ENCODE results near the gene CUBN.

Gene CUBN

GRCh38 chr10:17129741-17130140, at the start of gene CUBN:
TSS of gene CUBN (minus strand) at chr10:17129811. CDS start at chr10:17129765, 46 bp downstream.
- no peak for TF ChIP-seq CTCF (IDR thresholded peaks at IDR 0.05; ENCODE audit: low read depth, low read length)
- Histone ChIP-seq H3K36me3 (no peaks in the 10 kb centered on the region), H3K27ac (no peak within 1 kb of the TSS), H3K27me3 (ENCODE audit: insufficient read depth, low read depth, severe bottlenecking) (no peaks in the 10 kb centered on the region), H3K9me3 (ENCODE audit: severe bottlenecking) (no peaks in the 10 kb centered on the region), H3K4me3 (ENCODE audit: low read depth, low read length) (no peak within 1 kb of the TSS)
- DNase-seq = no peak

GRCh38 chr10:17179002-17179401, 49.4 kb upstream of the CUBN start:
- Histone ChIP-seq H3K4me3 (ENCODE audit: low read depth, low read length) (no peak overlapping the region), H3K27ac (no peak overlapping the region), H3K9me3 (ENCODE audit: severe bottlenecking) (no peaks in the 10 kb centered on the region), H3K27me3 (ENCODE audit: insufficient read depth, low read depth, severe bottlenecking) (no peaks in the 10 kb centered on the region), H3K36me3 (no peaks in the 10 kb centered on the region)
- no peak for TF ChIP-seq CTCF (IDR thresholded peaks at IDR 0.05; ENCODE audit: low read depth, low read length)
- DNase-seq = no peak

- no peaks in the 10 kb centered on the region for H3K27me3 ChIP-seq (ENCODE audit: insufficient read depth, low read depth, severe bottlenecking)
- no peak overlapping the region for H3K27ac ChIP-seq
- H3K9me3 ChIP-seq (ENCODE audit: severe bottlenecking) = no peaks in the 10 kb centered on the region
- no peak for DNase-seq
- no peaks in the 10 kb centered on the region for H3K36me3 ChIP-seq
- no peak overlapping the region for H3K4me3 ChIP-seq (ENCODE audit: low read depth, low read length)
- TF ChIP-seq CTCF (IDR thresholded peaks at IDR 0.05; ENCODE audit: low read depth, low read length) = no peak
Measured at GRCh38 chr10:17178006-17178405, 48.4 kb upstream of the CUBN start.

GRCh38 chr10:17177014-17177413, 47.4 kb upstream of the CUBN start:
- no peak for DNase-seq
- H3K27ac ChIP-seq = no peak overlapping the region
- TF ChIP-seq CTCF (IDR thresholded peaks at IDR 0.05; ENCODE audit: low read depth, low read length) = no peak
- H3K4me3 ChIP-seq (ENCODE audit: low read depth, low read length) = no peak overlapping the region
- no peaks in the 10 kb centered on the region for H3K9me3 ChIP-seq (ENCODE audit: severe bottlenecking)
- H3K27me3 ChIP-seq (ENCODE audit: insufficient read depth, low read depth, severe bottlenecking) = no peaks in the 10 kb centered on the region
- H3K36me3 ChIP-seq = no peaks in the 10 kb centered on the region

- H3K27me3 ChIP-seq (ENCODE audit: insufficient read depth, low read depth, severe bottlenecking) = no peaks in the 10 kb centered on the region
- H3K27ac ChIP-seq = no peak overlapping the region
- H3K36me3 ChIP-seq = no peaks in the 10 kb centered on the region
- DNase-seq = no peak
- H3K9me3 ChIP-seq (ENCODE audit: severe bottlenecking) = no peaks in the 10 kb centered on the region
- H3K4me3 ChIP-seq (ENCODE audit: low read depth, low read length) = no peak overlapping the region
- no peak for TF ChIP-seq CTCF (IDR thresholded peaks at IDR 0.05; ENCODE audit: low read depth, low read length)
Measured at GRCh38 chr10:17176091-17176490, 46.5 kb upstream of the CUBN start.

GRCh38 chr10:17175551-17175950, 45.9 kb upstream of the CUBN start:
- TF ChIP-seq CTCF (IDR thresholded peaks at IDR 0.05; ENCODE audit: low read depth, low read length) = no peak
- Histone ChIP-seq H3K27me3 (ENCODE audit: insufficient read depth, low read depth, severe bottlenecking) (no peaks in the 10 kb centered on the region), H3K9me3 (ENCODE audit: severe bottlenecking) (no peaks in the 10 kb centered on the region), H3K27ac (no peak overlapping the region), H3K4me3 (ENCODE audit: low read depth, low read length) (no peak overlapping the region), H3K36me3 (no peaks in the 10 kb centered on the region)
- DNase-seq = no peak
